ENCODE results near the gene SCN1A.

Gene SCN1A

DNA sequence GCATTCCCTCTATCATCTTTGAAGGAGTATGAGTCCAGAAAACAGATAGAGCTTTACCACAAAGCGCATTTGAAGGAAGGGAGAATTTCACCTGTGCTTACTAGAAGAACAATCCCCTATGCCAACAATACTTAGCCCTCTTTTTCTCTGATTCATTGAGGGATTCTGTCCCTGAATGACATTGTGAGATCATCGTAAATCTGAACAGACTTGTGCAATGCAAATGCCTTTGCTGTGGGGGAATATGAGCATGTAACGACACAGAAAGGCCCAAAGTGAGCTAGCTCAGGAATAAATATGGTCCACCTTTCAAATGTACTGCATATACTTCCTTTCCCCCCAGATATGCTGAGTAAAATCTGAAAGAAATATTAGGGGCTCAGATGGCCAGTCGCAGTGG is 67.6 kb downstream of the SCN1A start:
- Histone ChIP-seq H3K9me3 (ENCODE audit: severe bottlenecking) (no peaks in the 10 kb centered on the region), H3K27ac (no peak overlapping the region), H3K27me3 (ENCODE audit: insufficient read depth, low read depth, severe bottlenecking) (no peaks in the 10 kb centered on the region), H3K36me3 (no peaks in the 10 kb centered on the region), H3K4me3 (ENCODE audit: low read depth, low read length) (no peak overlapping the region)
- TF ChIP-seq, protein P1, sequence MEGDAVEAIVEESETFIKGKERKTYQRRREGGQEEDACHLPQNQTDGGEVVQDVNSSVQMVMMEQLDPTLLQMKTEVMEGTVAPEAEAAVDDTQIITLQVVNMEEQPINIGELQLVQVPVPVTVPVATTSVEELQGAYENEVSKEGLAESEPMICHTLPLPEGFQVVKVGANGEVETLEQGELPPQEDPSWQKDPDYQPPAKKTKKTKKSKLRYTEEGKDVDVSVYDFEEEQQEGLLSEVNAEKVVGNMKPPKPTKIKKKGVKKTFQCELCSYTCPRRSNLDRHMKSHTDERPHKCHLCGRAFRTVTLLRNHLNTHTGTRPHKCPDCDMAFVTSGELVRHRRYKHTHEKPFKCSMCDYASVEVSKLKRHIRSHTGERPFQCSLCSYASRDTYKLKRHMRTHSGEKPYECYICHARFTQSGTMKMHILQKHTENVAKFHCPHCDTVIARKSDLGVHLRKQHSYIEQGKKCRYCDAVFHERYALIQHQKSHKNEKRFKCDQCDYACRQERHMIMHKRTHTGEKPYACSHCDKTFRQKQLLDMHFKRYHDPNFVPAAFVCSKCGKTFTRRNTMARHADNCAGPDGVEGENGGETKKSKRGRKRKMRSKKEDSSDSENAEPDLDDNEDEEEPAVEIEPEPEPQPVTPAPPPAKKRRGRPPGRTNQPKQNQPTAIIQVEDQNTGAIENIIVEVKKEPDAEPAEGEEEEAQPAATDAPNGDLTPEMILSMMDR (IDR thresholded peaks at IDR 0.05; ENCODE audit: low read depth, low read length) = no peak
- DNase-seq = no peak

DNA sequence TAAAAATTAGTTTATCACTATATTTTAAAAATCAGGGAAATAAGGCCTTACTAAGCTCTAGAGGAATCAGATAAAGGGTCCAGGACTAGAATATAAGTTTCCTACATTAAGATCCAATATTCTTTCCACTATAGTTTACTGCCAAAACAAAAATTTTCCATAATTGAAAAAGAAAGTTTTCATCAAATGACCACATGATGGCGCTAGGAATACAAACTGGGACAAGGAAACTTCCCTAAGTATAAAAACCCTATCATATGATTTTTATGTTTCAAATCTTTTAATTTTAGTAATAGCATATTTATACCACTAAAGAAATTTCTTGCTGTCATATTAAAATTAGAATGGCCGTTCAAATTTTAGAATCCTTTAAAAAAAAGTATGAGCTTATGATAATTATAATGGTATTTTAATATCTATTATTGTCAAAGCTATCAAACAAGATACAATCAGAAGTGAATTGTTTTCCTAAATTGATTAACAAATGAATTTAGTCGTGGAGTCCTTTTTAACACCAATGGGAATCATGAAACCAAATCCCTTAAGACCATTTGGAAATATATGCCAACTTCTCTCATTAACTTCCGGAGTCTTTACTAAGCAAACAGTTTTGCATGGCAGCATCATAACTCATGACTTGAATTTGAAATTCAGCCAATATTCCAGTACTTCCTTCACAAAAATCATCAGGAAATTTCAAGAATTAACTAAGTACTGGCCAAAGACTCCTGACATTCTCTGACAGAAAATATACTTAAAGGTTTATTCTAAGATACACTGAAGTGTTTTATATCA is 70.3 kb downstream of the SCN1A start:
- TF ChIP-seq, protein P1 (IDR thresholded peaks at IDR 0.05; ENCODE audit: low read depth, low read length) = no peak
- no peaks in the 10 kb centered on the region for H3K27me3 ChIP-seq (ENCODE audit: insufficient read depth, low read depth, severe bottlenecking)
- H3K4me3 ChIP-seq (ENCODE audit: low read depth, low read length) = no peak overlapping the region
- no peaks in the 10 kb centered on the region for H3K9me3 ChIP-seq (ENCODE audit: severe bottlenecking)
- H3K27ac ChIP-seq = no peak overlapping the region
- no peak for DNase-seq
- H3K36me3 ChIP-seq = no peaks in the 10 kb centered on the region

DNA sequence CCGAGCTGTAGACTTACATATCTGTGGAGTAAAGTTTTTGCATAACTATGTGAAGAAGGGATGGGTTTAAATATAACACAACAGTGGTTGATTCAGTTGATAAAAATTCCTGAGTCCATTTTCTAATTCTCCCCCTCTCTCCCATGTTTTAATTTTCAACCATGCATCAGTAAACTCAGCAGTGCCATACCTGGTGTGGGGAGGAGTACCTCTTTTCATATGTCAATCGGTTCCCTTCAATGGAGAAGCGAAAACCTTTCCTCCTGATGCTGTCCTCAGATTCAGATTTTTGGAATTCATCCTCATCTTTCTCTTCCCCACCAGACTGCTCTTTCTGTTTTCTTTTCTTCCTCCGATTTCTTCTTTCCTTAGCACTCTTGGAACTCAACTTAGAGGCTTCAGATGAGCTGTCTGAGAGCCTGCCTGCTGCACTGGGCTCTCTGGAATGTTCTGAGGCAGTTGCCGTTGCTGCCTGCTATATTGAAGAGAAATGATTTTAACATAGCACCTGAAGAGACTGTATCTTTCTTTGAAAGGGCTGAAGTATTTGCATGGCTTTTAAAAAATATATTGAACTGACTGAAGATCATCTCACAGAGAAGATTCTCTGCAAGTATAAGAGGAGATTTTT is 82.9 kb downstream of the SCN1A start:
- Histone ChIP-seq H3K9me3 (ENCODE audit: severe bottlenecking) (no peaks in the 10 kb centered on the region), H3K27me3 (ENCODE audit: insufficient read depth, low read depth, severe bottlenecking) (no peaks in the 10 kb centered on the region), H3K36me3 (no peaks in the 10 kb centered on the region), H3K4me3 (ENCODE audit: low read depth, low read length) (no peak overlapping the region), H3K27ac (no peak overlapping the region)
- DNase-seq = no peak
- TF ChIP-seq, protein P1 (IDR thresholded peaks at IDR 0.05; ENCODE audit: low read depth, low read length) = no peak

DNA sequence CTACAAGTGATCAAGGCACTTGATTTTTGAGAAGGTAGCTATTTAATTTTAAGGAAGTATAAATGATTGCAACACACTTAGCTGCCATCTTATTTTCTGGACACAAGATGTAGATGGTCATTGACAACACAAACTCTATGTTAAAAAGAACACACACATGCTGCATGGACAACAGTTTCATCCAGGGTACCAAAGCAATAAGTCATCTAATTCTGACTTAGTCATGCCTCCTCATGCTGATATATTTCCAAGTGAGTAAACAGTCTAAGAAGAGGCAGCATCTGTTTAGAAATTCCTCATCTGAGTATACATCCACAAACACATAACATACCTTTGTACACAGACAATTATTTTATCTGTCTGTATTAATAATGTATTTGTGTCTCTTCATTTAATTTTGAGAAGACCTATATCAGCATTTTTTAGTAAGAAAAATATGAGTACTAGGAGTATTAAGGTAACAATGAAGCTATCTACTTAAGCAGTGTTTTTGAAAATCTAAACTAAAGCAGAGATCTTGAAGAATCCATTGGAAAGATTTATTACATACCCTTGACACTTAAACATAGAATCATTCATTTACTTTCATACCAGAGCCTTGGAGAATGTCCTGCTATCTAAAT is 84.9 kb downstream of the SCN1A start:
- no peak overlapping the region for H3K4me3 ChIP-seq (ENCODE audit: low read depth, low read length)

DNA sequence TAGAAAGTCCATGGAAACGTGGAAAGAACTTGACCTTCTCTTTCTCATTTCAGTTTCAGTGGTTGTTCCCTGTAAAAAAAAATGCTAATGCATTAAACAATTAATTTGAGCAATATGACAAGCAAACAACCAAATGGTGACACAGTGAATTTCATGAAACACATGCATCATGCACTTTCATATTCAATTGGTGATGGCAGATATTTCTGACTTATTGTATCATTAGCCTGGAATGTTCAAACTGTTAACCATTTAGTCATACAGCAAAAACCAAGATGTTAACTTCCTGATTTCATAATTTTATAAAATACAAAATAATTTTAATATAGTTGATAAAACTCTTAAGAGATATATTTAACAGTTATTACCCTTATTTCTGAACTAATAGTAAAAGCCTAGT is 85.5 kb downstream of the SCN1A start:
- no peak overlapping the region for H3K4me3 ChIP-seq (ENCODE audit: low read depth, low read length)
- no peaks in the 10 kb centered on the region for H3K36me3 ChIP-seq
- H3K27ac ChIP-seq = no peak overlapping the region
- no peaks in the 10 kb centered on the region for H3K27me3 ChIP-seq (ENCODE audit: insufficient read depth, low read depth, severe bottlenecking)
- no peak for DNase-seq
- TF ChIP-seq, protein P1 (IDR thresholded peaks at IDR 0.05; ENCODE audit: low read depth, low read length) = no peak
- no peaks in the 10 kb centered on the region for H3K9me3 ChIP-seq (ENCODE audit: severe bottlenecking)

More for the DNA sequence above, 84.9 kb downstream of the SCN1A start:
- DNase-seq = no peak
- TF ChIP-seq, protein P1 (IDR thresholded peaks at IDR 0.05; ENCODE audit: low read depth, low read length) = no peak
- H3K27me3 ChIP-seq (ENCODE audit: insufficient read depth, low read depth, severe bottlenecking) = no peaks in the 10 kb centered on the region
- H3K9me3 ChIP-seq (ENCODE audit: severe bottlenecking) = no peaks in the 10 kb centered on the region
- no peaks in the 10 kb centered on the region for H3K36me3 ChIP-seq
- H3K27ac ChIP-seq = no peak overlapping the region
